ENCODE results near the gene KIF18A. TPM values are rescaled to one million over a fixed set of nuclear protein-coding genes. Genes with fewer than 3 reads are reported as not detected.

KIF18A gene
- total RNA-seq, 1 experiment from 2014 or later, result 29.9 TPM

DNA sequence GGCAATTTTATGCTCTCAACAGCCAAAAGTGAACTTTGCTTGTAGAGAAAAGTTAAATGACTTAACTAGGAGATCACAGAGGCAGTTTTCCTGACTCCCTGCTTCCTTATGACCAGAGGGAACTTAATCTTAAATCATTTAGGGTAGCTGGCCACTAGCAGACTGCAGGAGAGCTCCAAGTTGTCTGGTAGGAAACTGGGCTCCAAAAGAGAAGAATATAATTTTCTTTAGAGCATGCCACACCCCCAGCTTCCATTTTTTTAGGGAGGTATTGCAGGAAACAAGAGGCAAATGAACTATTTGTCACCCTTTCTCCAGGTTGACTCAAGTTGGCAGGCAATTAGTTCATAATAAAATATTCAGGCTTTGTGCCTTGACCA lies 2.9 kb upstream of the KIF18A start:
- BruUV-seq (replicated peaks), result no TSS peak
- Mint-ChIP-seq H3K9me3 (ENCODE audit: low read depth, unreplicated experiment) (no peaks in the 10 kb centered on the region), H3K27me3 (ENCODE audit: unreplicated experiment) (no peaks in the 10 kb centered on the region), H3K36me3 (ENCODE audit: insufficient read depth, unreplicated experiment) (peaks cover 42% of the 10 kb centered on the region), H3K4me3 (ENCODE audit: low read depth, unreplicated experiment) (peak overlapping the region; percentile 87), H3K27ac (ENCODE audit: unreplicated experiment) (peak overlapping the region; percentile 97), H3K4me1 (ENCODE audit: low read depth, unreplicated experiment) (peaks cover 11% of the 10 kb centered on the region)
- CTCF ChIA-PET, result no interaction called here
- TF ChIP-seq, protein P1, sequence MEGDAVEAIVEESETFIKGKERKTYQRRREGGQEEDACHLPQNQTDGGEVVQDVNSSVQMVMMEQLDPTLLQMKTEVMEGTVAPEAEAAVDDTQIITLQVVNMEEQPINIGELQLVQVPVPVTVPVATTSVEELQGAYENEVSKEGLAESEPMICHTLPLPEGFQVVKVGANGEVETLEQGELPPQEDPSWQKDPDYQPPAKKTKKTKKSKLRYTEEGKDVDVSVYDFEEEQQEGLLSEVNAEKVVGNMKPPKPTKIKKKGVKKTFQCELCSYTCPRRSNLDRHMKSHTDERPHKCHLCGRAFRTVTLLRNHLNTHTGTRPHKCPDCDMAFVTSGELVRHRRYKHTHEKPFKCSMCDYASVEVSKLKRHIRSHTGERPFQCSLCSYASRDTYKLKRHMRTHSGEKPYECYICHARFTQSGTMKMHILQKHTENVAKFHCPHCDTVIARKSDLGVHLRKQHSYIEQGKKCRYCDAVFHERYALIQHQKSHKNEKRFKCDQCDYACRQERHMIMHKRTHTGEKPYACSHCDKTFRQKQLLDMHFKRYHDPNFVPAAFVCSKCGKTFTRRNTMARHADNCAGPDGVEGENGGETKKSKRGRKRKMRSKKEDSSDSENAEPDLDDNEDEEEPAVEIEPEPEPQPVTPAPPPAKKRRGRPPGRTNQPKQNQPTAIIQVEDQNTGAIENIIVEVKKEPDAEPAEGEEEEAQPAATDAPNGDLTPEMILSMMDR (IDR thresholded peaks at IDR 0.05; ENCODE audit: unreplicated experiment), result no peak
- DNase-seq, result no peak
- intact Hi-C loops (cut with micrococcal nuclease; ENCODE audit: unreplicated experiment), result loop anchor here (2.0 kb wide), 1 partner anchor 418 kb away; no protein-coding TSS in a partner anchor

DNA sequence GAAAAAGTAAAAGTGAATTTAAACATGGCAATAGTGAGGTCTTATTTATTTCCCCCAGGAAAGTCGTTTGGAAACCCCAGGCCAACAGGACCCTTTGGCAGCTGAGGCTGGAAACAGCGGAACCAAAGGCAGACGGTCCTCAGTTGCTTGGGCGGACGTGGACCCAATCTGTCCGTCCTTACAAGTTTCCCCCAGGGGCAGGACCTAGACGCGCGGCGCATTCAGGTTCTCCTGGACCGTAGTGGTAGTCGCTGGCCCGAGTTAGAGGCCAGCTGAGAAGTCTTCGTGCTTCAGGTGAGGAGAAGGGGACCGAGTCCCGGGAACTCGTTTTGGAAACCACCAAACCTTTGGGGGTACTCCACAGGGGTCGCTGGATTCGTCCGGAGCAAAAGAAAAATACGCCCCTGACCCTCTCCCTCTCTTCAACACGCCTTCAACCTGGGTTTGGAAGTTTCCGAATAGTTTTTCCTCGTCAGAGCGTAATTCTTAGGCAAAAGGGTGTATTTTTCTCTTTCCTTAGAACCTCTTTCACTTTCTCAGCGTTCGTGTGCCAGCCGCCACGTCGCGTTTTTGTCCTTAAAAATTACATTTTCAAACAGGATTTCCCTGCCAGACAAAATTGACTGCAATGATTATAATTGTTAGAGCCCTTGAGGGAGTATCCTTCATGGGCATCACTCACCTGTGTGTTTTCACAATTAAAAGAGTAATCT lies 2.3 kb upstream of the KIF18A start:
- intact Hi-C loops (cut with micrococcal nuclease; ENCODE audit: unreplicated experiment), result loop anchor here (2.0 kb wide), 1 partner anchor 419 kb away; no protein-coding TSS in a partner anchor
- DNase-seq, result peak; percentile 78
- TF ChIP-seq, protein P1 (IDR thresholded peaks at IDR 0.05; ENCODE audit: unreplicated experiment), result no peak
- peak overlapping the region; percentile 97 for H3K27ac Mint-ChIP-seq (ENCODE audit: unreplicated experiment)
- peak overlapping the region; percentile 87 for H3K4me3 Mint-ChIP-seq (ENCODE audit: low read depth, unreplicated experiment)
- H3K9me3 Mint-ChIP-seq (ENCODE audit: low read depth, unreplicated experiment), result no peaks in the 10 kb centered on the region
- H3K4me1 Mint-ChIP-seq (ENCODE audit: low read depth, unreplicated experiment), result peaks cover 11% of the 10 kb centered on the region
- BruUV-seq (replicated peaks), result TSS peak; percentile 33
- CTCF ChIA-PET, result no interaction called here
- no peaks in the 10 kb centered on the region for H3K27me3 Mint-ChIP-seq (ENCODE audit: unreplicated experiment)
- H3K36me3 Mint-ChIP-seq (ENCODE audit: insufficient read depth, unreplicated experiment), result peaks cover 43% of the 10 kb centered on the region

DNA sequence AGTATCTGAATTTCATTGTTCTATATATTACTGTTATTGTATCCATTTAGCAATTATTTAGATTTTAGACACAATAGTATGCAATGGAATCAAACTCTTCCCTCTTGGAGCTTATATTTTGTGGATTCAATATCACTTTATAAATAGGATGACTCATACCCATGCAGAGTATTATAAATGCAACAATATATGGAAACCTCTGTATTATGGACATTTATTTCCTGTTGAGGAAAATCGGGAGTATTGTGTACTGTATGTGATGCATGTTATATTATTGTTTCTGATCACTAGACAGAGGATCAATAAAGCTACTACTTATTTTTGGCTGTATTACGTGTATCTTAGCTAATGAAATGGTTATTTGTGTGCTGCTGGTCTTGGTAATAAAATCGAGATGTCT lies 1.0 kb upstream of the KIF18A start:
- CTCF ChIA-PET, result interaction anchor here (2.9 kb wide), 1 partner anchor 410 kb away, joined by 20 read pairs; the partner anchor contains the start of gene BDNF

DNA sequence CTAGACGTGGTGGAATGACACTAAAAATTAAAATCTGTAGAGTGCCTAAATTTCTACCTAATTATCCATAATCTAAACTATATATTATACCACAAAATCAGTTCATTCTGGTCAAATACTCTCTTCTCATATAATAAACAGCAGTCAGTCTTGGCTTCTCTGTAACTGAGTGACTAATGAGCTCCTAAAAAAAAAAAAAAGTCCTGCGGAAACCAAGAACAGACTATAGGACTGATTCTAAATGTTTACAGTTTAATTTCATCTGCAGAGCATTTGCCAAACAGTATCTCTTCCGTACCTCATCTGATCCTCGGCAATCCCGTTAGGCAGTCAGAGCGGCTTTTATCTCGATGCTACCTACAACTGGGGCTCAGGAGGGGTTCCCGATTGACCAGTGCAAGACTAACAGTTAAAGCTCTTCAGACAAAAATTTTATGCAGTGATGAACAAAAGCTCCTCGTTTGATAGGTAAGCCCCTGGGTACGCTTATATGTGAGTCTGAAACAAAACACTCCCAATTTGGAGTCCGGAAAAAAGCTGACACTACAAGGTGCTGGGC lies 686 bp downstream of the KIF18A start:
- Mint-ChIP-seq H3K4me3 (ENCODE audit: low read depth, unreplicated experiment) (peak overlapping the region; percentile 87), H3K27me3 (ENCODE audit: unreplicated experiment) (no peaks in the 10 kb centered on the region), H3K36me3 (ENCODE audit: insufficient read depth, unreplicated experiment) (peaks cover 43% of the 10 kb centered on the region), H3K27ac (ENCODE audit: unreplicated experiment) (peak overlapping the region; percentile 97), H3K9me3 (ENCODE audit: low read depth, unreplicated experiment) (no peaks in the 10 kb centered on the region), H3K4me1 (ENCODE audit: low read depth, unreplicated experiment) (peaks cover 29% of the 10 kb centered on the region)
- intact Hi-C loops (cut with micrococcal nuclease; ENCODE audit: unreplicated experiment), result loop anchor here (5.0 kb wide), 3 partner anchors 240 to 1225 kb away; no protein-coding TSS in a partner anchor
- BruUV-seq (replicated peaks), result no TSS peak
- no peak for DNase-seq
- CTCF ChIA-PET, result interaction anchor here (1.5 to 2.9 kb wide), 2 partner anchors 39 to 408 kb away, joined by 3 to 20 read pairs; partner anchors contain the start of gene BDNF
- TF ChIP-seq, protein P1 (IDR thresholded peaks at IDR 0.05; ENCODE audit: unreplicated experiment), result no peak

More for the DNA sequence above, 1.0 kb upstream of the KIF18A start:
- BruUV-seq (replicated peaks), result no TSS peak
- intact Hi-C loops (cut with micrococcal nuclease; ENCODE audit: unreplicated experiment), result loop anchor here (2.0 to 5.0 kb wide), 4 partner anchors 38 to 1223 kb away; no protein-coding TSS in a partner anchor
- Mint-ChIP-seq H3K4me3 (ENCODE audit: low read depth, unreplicated experiment) (peak overlapping the region; percentile 87), H3K4me1 (ENCODE audit: low read depth, unreplicated experiment) (peaks cover 18% of the 10 kb centered on the region), H3K27ac (ENCODE audit: unreplicated experiment) (peak overlapping the region; percentile 97), H3K9me3 (ENCODE audit: low read depth, unreplicated experiment) (no peaks in the 10 kb centered on the region), H3K27me3 (ENCODE audit: unreplicated experiment) (no peaks in the 10 kb centered on the region), H3K36me3 (ENCODE audit: insufficient read depth, unreplicated experiment) (peaks cover 43% of the 10 kb centered on the region)
- no peak for DNase-seq
- TF ChIP-seq, protein P1 (IDR thresholded peaks at IDR 0.05; ENCODE audit: unreplicated experiment), result no peak
